ENCODE results near the gene FAM83F.

- no peak for TF ChIP-seq CTCF (conservative IDR thresholded peaks at IDR 0.05; ENCODE audit: low read length)
- no peak for TF ChIP-seq EZH2phosphoT487 (IDR thresholded peaks at IDR 0.05; ENCODE audit: borderline replicate concordance, low read depth, low read length)
Measured at GRCh38 chr22:40019100-40019499, 24.3 kb downstream of the FAM83F start.

All from OCI-LY7 (cell line).